GM06990 (cell line): Measurements from ENCODE around the gene SACS.
A peak's percentile ranks its signal among the peaks of the same experiment; 100 is the strongest.

Experiments used
- DNase-seq: peaks from one replicate; pipeline ENCODE4 v3.0.0-alpha.2; 2011; ENCODE audit not compliant: insufficient read length; ENCODE audit errors: extremely low read depth
- H3K27me3 ChIP-seq: replicated peaks from 2 replicates; pipeline ENCODE4 v1.6.0; 2011; ENCODE audit warnings: low read length; ENCODE audit not compliant: control insufficient read depth, insufficient read depth
- H3K36me3 ChIP-seq: 2 replicates; pipeline ENCODE4 v1.5.1; 2011; ENCODE audit warnings: low read length; ENCODE audit not compliant: control insufficient read depth, insufficient read depth
- H3K4me3 ChIP-seq: replicated peaks from 2 replicates; pipeline ENCODE4 v1.5.1; 2011; ENCODE audit warnings: low read depth, mild to moderate bottlenecking, control low read depth, low read length
- CTCF ChIP-seq: IDR thresholded peaks from 2 replicates; pipeline ENCODE4 v1.5.1; 2011; ENCODE audit warnings: low read length, control low read depth, mild to moderate bottlenecking, inconsistent platforms; ENCODE audit not compliant: insufficient read depth, poor library complexity, severe bottlenecking

SACS gene

GRCh38 chr13:23470790-23471614 is 37.5 kb upstream of the SACS start:
- TF ChIP-seq CTCF: no peak
- Histone ChIP-seq H3K27me3 (no peaks in the 10 kb centered on the region), H3K4me3 (no peak overlapping the region), H3K36me3 (no peaks in the 10 kb centered on the region)
- DNase-seq: no peak

GRCh38 chr13:23469951-23470421 is 36.5 kb upstream of the SACS start:
- TF ChIP-seq CTCF: no peak
- DNase-seq: peak; percentile 36
- no peaks in the 10 kb centered on the region for H3K27me3 ChIP-seq
- no peaks in the 10 kb centered on the region for H3K36me3 ChIP-seq
- H3K4me3 ChIP-seq: no peak overlapping the region

GRCh38 chr13:23468811-23469210 is 35.3 kb upstream of the SACS start:
- Histone ChIP-seq H3K36me3 (no peaks in the 10 kb centered on the region), H3K27me3 (no peaks in the 10 kb centered on the region), H3K4me3 (no peak overlapping the region)
- no peak for TF ChIP-seq CTCF
- no peak for DNase-seq

- TF ChIP-seq CTCF: no peak
- Histone ChIP-seq H3K4me3 (no peak overlapping the region), H3K27me3 (no peaks in the 10 kb centered on the region), H3K36me3 (no peaks in the 10 kb centered on the region)
- no peak for DNase-seq
These were observed 34.4 kb upstream of the SACS start for GRCh38 chr13:23467932-23468278.

GRCh38 chr13:23467048-23467931 is 33.8 kb upstream of the SACS start:
- Histone ChIP-seq H3K4me3 (peak overlapping the region; percentile 37), H3K27me3 (no peaks in the 10 kb centered on the region), H3K36me3 (no peaks in the 10 kb centered on the region)
- TF ChIP-seq CTCF: no peak
- DNase-seq: peak; percentile 41
